GM18520 (cell line): ENCODE measurements around the gene CDIP1.

Experiments
- ATAC-seq: cut with Tn5 transposase; IDR thresholded peaks from one replicate; pipeline ENCODE4 v1.9.1; 2021; ENCODE audit not compliant: unreplicated experiment

Gene CDIP1

GRCh38 chr16:4515611-4516233 lies 22.9 kb downstream of the CDIP1 start:
- ATAC-seq = no peak

GRCh38 chr16:4514606-4515005 lies 24.0 kb downstream of the CDIP1 start:
- ATAC-seq = no peak

DNA sequence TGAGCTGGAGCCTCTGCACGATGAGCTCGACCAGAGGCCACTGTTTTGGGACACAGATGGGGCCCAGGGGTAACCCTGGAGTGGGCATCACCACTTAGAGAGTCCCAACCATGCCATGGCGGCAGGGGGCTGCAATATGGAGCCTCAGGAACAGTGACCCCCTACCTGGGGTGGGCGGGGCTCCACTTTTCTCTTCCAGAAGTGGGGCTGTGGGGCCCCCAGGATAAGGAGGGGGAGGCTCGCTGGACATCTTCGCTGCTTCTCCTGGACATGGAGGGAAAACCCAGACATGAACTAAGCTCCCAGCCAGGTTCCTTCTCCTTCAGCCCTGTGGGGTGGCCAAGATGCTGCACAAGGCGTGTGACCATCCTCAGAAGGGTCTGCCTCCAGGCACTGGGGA lies 24.7 kb downstream of the CDIP1 start:
- ATAC-seq = no peak

DNA sequence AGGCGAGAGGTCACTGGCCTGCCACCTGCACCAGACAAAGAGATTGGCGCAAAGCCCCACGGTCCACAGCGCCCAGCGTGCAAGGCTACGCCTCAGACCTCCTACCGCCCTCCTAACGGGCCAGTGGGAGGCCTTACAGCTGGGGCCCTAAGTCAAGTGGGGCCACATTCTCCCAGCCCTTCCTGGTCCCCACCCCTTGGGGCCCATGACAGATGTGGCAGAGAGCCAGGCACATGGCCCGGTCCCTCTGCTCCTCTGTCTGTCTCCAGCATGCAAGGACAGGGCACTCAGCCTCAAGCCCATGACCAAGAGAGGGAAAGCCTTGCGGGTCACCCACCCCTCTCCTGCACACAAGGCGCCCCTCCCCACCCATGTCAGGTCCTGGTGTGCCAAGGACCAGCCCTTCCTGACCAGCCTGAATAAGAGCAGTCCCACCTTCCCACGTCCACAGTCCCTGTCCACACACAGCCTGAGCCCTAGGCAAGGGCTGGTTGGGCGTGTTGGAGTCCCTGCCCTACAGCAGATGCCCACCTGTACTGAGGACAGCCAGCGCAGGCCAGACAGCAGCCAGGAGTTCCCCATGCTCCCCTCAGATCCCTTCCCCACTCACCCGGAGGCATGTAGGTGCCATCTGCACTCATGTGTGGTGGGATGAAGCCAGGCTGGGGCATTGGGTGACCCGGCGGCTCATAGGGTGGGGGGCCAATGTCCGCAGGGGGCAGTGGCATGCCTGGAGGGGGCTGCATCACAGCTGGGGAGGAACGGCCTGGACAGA lies 25.3 kb downstream of the CDIP1 start:
- ATAC-seq = no peak

DNA sequence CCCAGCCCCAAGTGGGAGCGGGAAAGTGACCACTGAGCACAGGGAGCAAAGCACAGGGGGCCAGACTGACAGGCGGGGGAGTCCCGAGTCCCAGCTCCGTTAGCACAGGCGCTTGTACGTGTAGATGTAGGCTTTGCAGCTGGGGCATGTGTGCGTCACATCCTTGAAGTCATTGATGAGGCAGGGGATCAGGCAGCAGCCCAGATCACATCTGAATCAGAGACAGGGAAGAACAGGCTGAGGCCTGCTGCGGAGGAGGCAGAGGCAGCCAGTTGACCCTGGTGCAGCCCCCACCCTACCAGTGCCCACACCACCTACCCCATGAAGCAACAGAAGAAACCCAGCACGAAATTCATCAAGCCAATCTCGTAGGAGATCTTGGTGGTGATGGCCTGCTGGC lies 26.1 kb downstream of the CDIP1 start:
- no peak for ATAC-seq

GRCh38 chr16:4511441-4512082 lies 27.0 kb downstream of the CDIP1 start:
- no peak for ATAC-seq

- ATAC-seq = no peak
Measured at GRCh38 chr16:4510747-4511426, 27.7 kb downstream of the CDIP1 start.

- no peak for ATAC-seq
Measured at GRCh38 chr16:4510131-4510530, 28.4 kb downstream of the CDIP1 start.

DNA sequence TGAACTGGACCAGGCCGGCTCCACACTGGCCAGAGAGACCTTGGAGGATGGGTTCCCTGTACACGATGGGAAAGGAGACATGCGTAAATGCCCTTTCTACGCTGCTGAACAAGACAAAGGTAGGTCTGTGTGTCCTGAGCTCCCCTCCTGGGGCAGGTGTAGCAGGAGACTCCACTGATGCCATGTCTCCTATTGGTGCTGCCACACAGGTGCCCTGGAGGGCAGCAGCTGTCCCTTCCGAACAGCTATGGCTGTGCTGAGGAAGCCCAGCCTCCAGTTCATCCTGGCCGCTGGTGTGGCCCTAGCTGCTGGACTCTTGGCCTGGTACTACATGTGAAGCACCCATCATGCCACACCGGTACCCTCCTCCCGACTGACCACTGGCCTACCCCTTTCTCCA lies 29.2 kb downstream of the CDIP1 start:
- ATAC-seq = no peak

DNA sequence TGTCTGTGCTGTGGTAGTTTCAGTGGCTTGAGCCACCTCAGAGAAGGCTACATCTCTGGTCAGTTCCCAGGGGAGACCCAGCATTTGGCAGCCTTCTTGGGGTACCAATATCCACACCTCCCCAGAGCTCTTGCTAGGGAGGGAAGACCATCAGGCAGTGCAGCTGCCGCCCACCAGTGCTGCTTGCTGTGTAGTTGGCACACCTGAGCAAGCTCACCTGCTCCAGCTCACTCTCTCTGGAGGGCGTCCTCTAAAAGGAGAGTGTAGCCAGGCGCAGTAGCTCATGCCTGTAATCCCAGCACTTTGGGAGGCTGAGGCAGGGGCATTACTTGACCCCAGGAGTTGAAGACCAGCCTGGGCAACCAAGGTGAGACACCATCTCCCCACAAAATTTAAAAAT lies 29.8 kb downstream of the CDIP1 start:
- ATAC-seq = no peak

DNA sequence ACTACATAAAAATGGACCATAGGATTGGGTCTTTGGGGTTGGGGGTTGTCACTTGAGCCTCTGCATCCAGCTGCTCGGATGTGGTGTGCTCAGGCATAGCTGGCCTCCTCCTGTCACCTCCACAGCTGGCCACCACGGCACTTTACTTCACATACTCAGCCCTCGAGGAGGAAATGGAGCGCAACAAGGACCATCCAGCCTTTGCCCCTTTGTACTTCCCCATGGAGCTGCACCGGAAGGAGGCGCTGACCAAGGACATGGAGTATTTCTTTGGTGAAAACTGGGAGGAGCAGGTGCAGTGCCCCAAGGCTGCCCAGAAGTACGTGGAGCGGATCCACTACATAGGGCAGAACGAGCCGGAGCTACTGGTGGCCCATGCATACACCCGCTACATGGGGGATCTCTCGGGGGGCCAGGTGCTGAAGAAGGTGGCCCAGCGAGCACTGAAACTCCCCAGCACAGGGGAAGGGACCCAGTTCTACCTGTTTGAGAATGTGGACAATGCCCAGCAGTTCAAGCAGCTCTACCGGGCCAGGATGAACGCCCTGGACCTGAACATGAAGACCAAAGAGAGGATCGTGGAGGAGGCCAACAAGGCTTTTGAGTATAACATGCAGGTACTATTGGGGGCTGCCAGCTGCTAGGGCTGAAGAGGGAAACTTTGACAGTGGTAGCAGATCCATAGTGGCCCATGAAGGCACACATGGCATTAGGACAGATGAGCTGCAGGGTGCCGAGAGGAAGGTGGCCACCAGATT lies 30.8 kb downstream of the CDIP1 start:
- ATAC-seq = no peak

DNA sequence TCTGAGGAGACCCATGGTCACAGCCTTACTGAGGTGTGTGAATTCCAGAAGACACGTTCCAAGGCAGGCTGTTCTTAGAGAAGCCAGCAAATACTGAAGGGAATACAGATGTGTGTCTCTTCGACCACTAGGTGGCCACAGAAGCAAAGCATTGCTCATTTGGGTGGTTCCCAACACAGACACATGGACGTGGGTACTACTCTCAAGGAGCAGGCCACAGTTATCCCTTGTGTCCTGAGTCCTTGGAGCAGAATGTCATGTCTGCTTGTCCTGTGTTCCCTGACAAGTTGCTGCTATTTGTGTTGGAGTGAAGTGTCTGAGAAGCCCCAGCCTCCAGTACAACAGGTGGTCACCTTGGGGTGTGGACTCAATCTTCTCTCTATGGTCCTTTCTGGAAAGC lies 32.1 kb downstream of the CDIP1 start:
- ATAC-seq = peak; percentile 43

DNA sequence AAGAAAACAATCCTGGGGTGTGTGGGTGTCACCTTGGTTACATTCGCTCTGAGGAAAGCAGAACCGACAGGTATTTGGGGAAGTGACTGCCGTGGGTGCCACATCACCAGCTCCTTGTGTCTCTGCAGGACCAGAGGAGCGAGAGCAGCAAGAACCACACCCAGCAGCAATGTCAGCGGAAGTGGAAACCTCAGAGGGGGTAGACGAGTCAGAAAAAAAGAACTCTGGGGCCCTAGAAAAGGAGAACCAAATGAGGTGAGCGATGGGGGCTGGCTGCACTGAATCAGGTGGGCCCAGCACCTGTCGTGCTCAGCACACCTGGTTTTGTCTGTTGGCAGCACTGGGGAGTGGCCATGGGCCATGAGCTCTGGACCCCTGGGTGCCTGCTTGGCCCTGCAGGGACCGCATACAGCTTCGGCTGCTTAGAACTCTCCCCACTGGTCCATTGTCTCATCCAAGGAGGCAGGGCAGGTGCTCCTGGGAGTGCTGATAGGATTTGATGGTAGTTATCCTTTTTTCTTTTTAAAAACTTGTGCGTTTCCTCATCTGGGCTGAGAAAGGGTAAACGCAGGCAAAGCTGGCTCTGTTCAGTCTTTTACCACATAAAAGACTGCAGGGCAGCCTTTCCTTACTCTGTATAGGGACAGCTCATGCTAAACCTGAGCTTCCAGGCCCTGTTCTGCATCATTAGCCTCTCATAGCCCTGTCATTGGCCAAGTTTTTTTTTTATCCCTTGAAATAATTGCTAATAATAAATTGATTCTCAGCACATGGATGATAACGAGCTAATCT lies 33.0 kb downstream of the CDIP1 start:
- peak; percentile 42 for ATAC-seq

DNA sequence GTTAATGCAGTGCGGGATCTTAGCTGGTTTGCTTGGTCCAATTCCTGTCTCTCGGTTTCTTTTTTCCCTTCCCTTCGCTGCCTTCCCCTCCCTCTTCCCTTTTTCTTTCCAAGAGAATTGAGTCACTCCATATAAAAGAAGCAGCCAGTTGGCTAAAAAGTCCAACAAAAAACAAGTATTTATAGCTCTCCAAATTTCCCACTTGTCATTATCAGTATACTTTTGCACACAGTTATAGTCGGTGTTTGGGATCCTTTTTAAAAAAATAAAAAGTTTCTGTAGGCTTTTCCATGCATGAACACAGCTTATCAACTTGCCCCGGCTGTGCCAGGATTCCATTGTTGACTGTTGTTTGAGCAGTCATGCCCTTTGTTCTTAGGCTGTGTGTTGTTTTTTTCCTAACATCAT lies 37.5 kb downstream of the CDIP1 start:
- ATAC-seq = no peak

DNA sequence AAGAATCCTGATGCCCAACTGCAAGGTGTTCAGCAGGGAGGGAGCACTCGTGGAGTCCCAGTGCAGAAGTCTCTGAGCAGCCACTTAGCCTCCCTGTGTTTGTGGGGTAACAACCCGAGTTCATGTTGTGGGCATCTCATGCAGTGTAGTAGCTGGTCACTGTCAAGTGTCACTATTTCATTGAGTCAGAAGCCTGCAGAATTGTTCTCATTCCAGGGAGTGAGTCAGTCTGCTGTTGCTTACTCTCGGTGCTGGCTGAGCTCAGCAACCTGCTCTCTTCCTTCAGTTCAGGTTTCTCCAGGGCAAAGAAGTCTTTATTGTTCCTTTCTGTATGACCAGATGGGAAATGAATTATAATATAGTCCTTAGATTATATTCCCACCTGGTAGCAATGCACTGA lies 38.3 kb downstream of the CDIP1 start:
- no peak for ATAC-seq

DNA sequence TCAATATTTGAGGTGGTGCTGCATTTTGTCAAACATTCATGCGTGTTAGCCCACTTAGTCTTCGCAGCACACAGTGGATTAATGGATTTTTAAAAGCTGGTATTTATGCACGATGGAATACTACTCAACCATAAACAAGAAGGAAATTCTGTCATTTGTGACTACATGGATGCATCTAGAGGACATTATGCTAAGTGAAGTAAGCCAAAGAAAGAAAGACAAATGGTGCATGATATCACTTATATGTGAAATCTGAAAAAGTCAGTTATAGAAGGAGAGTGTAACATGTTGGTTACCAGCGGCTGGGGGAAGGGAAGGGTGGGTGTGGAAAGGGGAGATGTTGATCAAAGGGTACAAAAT lies 39.4 kb downstream of the CDIP1 start:
- ATAC-seq = no peak

- ATAC-seq = no peak
Measured at GRCh38 chr16:4498546-4499195, 39.9 kb downstream of the CDIP1 start.

DNA sequence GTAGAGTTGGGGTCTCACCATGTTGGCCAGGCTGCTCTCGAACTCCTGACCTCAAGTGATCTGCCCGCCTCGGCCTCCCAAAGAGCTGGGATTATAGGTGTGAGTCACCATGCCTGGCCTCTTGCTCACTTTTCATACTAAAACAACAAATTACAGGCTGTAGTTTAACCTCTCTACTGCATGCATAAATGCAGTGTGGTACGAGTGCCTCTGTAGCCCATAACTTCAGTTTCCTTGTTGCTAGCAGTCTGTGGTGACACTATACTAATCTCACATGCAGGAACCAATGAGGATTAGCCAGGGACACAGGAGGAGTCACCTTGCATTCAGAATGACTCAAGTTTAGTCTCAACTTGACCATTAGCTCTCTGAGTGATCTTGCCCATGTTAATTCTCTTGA lies 42.3 kb downstream of the CDIP1 start:
- no peak for ATAC-seq

DNA sequence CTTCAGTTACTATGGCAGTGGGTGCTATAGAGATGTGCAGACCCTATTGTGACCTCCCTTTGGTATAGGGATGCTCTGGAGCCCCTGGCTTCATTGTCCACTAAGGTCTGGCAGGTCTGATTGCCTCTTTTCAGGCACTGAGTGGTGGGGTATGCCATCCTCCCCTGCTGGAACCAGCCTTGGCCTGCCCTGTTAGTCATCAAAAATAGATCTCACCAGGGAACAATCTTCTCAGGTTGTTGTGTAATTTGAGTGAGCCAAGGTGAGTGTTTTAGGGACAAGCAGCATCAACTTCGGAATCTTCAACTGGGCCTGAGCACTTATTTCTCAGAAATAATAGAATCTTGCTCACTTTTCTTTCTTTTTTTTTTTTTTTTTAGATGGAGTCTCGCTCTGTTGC lies 42.8 kb downstream of the CDIP1 start:
- ATAC-seq = no peak
